HEK293 (cell line): ENCODE data around the gene COA8.
A peak's percentile ranks its signal among the peaks of the same experiment; 100 is the strongest.

ENCODE experiments used
- CTCF ChIA-PET: fragments of 350-600 bp; formaldehyde crosslinking; extraction: SDS; loops from one replicate; lab custom pipeline; 2021; ENCODE audit warnings: antibody characterized with exemption; lab: Yijun Ruan, JAX
- POLR2A ChIA-PET: fragments of 300-600 bp; formaldehyde crosslinking; extraction: SDS; loops from one replicate; lab custom pipeline; 2020; ENCODE audit warnings: antibody characterized with exemption, inconsistent platforms; lab: Yijun Ruan, JAX
- H3K27ac ChIP-seq: fragments of 200-500 bp; sonication (Bioruptor generic); 2 replicates; pipeline ENCODE4 v1.5.1; 2014; ENCODE audit warnings: low read depth, low read length, control low read depth, inconsistent platforms; ENCODE audit errors: extremely low read depth
- H3K36me3 ChIP-seq, 2 experiments: fragments of 200-500 bp in 1 of 2; sonication (Bioruptor generic) in 1 of 2; 1 replicate in 1 of 2; 2 replicates in 1 of 2; pipeline ENCODE4 v1.5.1; 2014 to 2017; ENCODE audit warnings: inconsistent platforms in 2 of 2, low read length in 2 of 2; ENCODE audit not compliant: control insufficient read depth in 2 of 2, insufficient read depth in 1 of 2
- H3K4me1 ChIP-seq: fragments of 200-500 bp; sonication (Bioruptor generic); 2 replicates; pipeline ENCODE4 v1.5.1; 2014; ENCODE audit warnings: mild to moderate bottlenecking, low read length, inconsistent platforms; ENCODE audit not compliant: control insufficient read depth, insufficient read depth
- H3K4me3 ChIP-seq: 2 replicates; pipeline ENCODE4 v1.5.1; 2011; ENCODE audit warnings: low read depth, mild to moderate bottlenecking, control low read depth, low read length, moderate library complexity
- H3K9me3 ChIP-seq: fragments of 200-500 bp; sonication (Bioruptor generic); 2 replicates; pipeline ENCODE4 v1.5.1; 2014; ENCODE audit warnings: low read depth, low read length, inconsistent platforms; ENCODE audit not compliant: control insufficient read depth, insufficient read depth
- AEBP2 ChIP-seq: fragments of 450-650 bp; formaldehyde crosslinking; IDR thresholded peaks from 2 replicates; pipeline ENCODE4 v1.5.1; 2016; ENCODE audit warnings: missing biosample characterization, missing genetic modification characterization, borderline replicate concordance
- BCL11B ChIP-seq: fragments of 450-650 bp; formaldehyde crosslinking; IDR thresholded peaks from 2 replicates; pipeline ENCODE4 v1.5.1; 2016; ENCODE audit warnings: low read depth, missing biosample characterization, missing genetic modification characterization
- HOXD13 ChIP-seq: sonication (generic); formaldehyde crosslinking; IDR thresholded peaks from 2 replicates; pipeline ENCODE4 v1.8.0; 2022; ENCODE audit warnings: missing genetic modification reagents, borderline replicate concordance
- KLF1 ChIP-seq: fragments of 450-650 bp; formaldehyde crosslinking; IDR thresholded peaks from 2 replicates; pipeline ENCODE4 v1.5.1; 2016; ENCODE audit warnings: missing biosample characterization, missing genetic modification characterization
- KLF7 ChIP-seq: fragments of 450-650 bp; formaldehyde crosslinking; IDR thresholded peaks from 2 replicates; pipeline ENCODE4 v1.5.1; 2016; ENCODE audit warnings: missing biosample characterization, missing genetic modification characterization, borderline replicate concordance
- MEIS1 ChIP-seq: sonication (generic); formaldehyde crosslinking; IDR thresholded peaks from 2 replicates; pipeline ENCODE4 v1.8.1; 2022; ENCODE audit warnings: missing genetic modification reagents, mild to moderate bottlenecking, borderline replicate concordance
- OSR2 ChIP-seq: fragments of 450-650 bp; formaldehyde crosslinking; IDR thresholded peaks from 2 replicates; pipeline ENCODE4 v1.5.1; 2016; ENCODE audit warnings: missing biosample characterization, missing genetic modification characterization
- YY1 ChIP-seq: fragments of 450-650 bp; formaldehyde crosslinking; IDR thresholded peaks from 2 replicates; pipeline ENCODE4 v1.5.1; 2018; ENCODE audit warnings: missing biosample characterization, missing genetic modification characterization
- ZBTB8A ChIP-seq: fragments of 450-650 bp; formaldehyde crosslinking; IDR thresholded peaks from 2 replicates; pipeline ENCODE4 v1.5.1; 2016; ENCODE audit warnings: missing biosample characterization, missing genetic modification characterization
- ZEB2 ChIP-seq: fragments of 450-650 bp; formaldehyde crosslinking; IDR thresholded peaks from 2 replicates; pipeline ENCODE4 v1.5.1; 2016; ENCODE audit warnings: missing biosample characterization, missing genetic modification characterization
- ZFP37 ChIP-seq: fragments of 450-650 bp; formaldehyde crosslinking; IDR thresholded peaks from 2 replicates; pipeline ENCODE4 v1.5.1; 2016; ENCODE audit warnings: missing biosample characterization, missing genetic modification characterization
- ZIC2 ChIP-seq: fragments of 450-650 bp; formaldehyde crosslinking; IDR thresholded peaks from 2 replicates; pipeline ENCODE4 v1.5.1; 2016; ENCODE audit warnings: missing biosample characterization, missing genetic modification characterization
- ZNF112 ChIP-seq: fragments of 450-650 bp; formaldehyde crosslinking; IDR thresholded peaks from 2 replicates; pipeline ENCODE4 v1.5.0; 2017; ENCODE audit warnings: missing biosample characterization, missing genetic modification characterization
- ZNF121 ChIP-seq: fragments of 450-650 bp; formaldehyde crosslinking; IDR thresholded peaks from 2 replicates; pipeline ENCODE4 v1.5.1; 2016; ENCODE audit warnings: missing biosample characterization, missing genetic modification characterization
- ZNF138 ChIP-seq: fragments of 450-650 bp; formaldehyde crosslinking; IDR thresholded peaks from 2 replicates; pipeline ENCODE4 v1.5.1; 2016; ENCODE audit warnings: missing biosample characterization, missing genetic modification characterization, borderline replicate concordance
- ZNF140 ChIP-seq: fragments of 450-650 bp; formaldehyde crosslinking; IDR thresholded peaks from 2 replicates; pipeline ENCODE4 v1.5.1; 2016; ENCODE audit warnings: missing biosample characterization, missing genetic modification characterization
- ZNF155 ChIP-seq: fragments of 450-650 bp; formaldehyde crosslinking; IDR thresholded peaks from 2 replicates; pipeline ENCODE4 v1.5.1; 2016; ENCODE audit warnings: missing biosample characterization, missing genetic modification characterization
- ZNF169 ChIP-seq: fragments of 450-650 bp; formaldehyde crosslinking; IDR thresholded peaks from 2 replicates; pipeline ENCODE4 v1.5.1; 2016; ENCODE audit warnings: missing biosample characterization, missing genetic modification characterization
- ZNF211 ChIP-seq: fragments of 450-650 bp; formaldehyde crosslinking; IDR thresholded peaks from 2 replicates; pipeline ENCODE4 v1.5.1; 2016; ENCODE audit warnings: low read depth, missing biosample characterization, missing genetic modification characterization
- ZNF23 ChIP-seq: fragments of 450-650 bp; formaldehyde crosslinking; IDR thresholded peaks from 2 replicates; pipeline ENCODE4 v1.5.1; 2016; ENCODE audit warnings: missing biosample characterization, missing genetic modification characterization, borderline replicate concordance
- ZNF239 ChIP-seq: fragments of 450-650 bp; formaldehyde crosslinking; IDR thresholded peaks from 2 replicates; pipeline ENCODE4 v1.5.1; 2016; ENCODE audit warnings: missing biosample characterization, missing genetic modification characterization
- ZNF37A ChIP-seq: fragments of 450-650 bp; IDR thresholded peaks from 2 replicates; pipeline ENCODE4 v1.5.1; 2018; ENCODE audit warnings: missing biosample characterization, missing genetic modification characterization
- ZNF398 ChIP-seq: fragments of 450-650 bp; formaldehyde crosslinking; IDR thresholded peaks from 2 replicates; pipeline ENCODE4 v1.5.1; 2017; ENCODE audit warnings: missing biosample characterization, missing genetic modification characterization
- ZNF404 ChIP-seq: fragments of 450-650 bp; formaldehyde crosslinking; IDR thresholded peaks from 2 replicates; pipeline ENCODE4 v1.5.1; 2017; ENCODE audit warnings: missing biosample characterization, missing genetic modification characterization
- ZNF530 ChIP-seq: fragments of 450-650 bp; formaldehyde crosslinking; IDR thresholded peaks from 2 replicates; pipeline ENCODE4 v1.5.1; 2016; ENCODE audit warnings: low read depth, missing biosample characterization, missing genetic modification characterization
- ZNF580 ChIP-seq: fragments of 450-650 bp; formaldehyde crosslinking; IDR thresholded peaks from 2 replicates; pipeline ENCODE4 v1.5.1; 2016; ENCODE audit warnings: missing biosample characterization, missing genetic modification characterization
- ZNF600 ChIP-seq: fragments of 450-650 bp; formaldehyde crosslinking; IDR thresholded peaks from 2 replicates; pipeline ENCODE4 v1.5.1; 2016; ENCODE audit warnings: missing biosample characterization, missing genetic modification characterization
- ZNF645 ChIP-seq: fragments of 450-650 bp; formaldehyde crosslinking; IDR thresholded peaks from 2 replicates; pipeline ENCODE4; 2016; ENCODE audit warnings: missing biosample characterization, missing genetic modification characterization
- ZNF658 ChIP-seq: fragments of 450-650 bp; formaldehyde crosslinking; IDR thresholded peaks from 2 replicates; pipeline ENCODE4; 2016; ENCODE audit warnings: missing biosample characterization, missing genetic modification characterization
- ZSCAN16 ChIP-seq: fragments of 450-650 bp; formaldehyde crosslinking; IDR thresholded peaks from 2 replicates; pipeline ENCODE4 v1.5.1; 2016; ENCODE audit warnings: missing biosample characterization, missing genetic modification characterization

Gene COA8

GRCh38 chr14:103520657-103521437, 41.9 kb upstream of the COA8 start (continued):
- TF ChIP-seq ZNF645 (no peak; the same call in none of the 2 replicates), ZNF112 (tag by site-specific recombination) (no peak), ZSCAN16 (0 out of 2 replicates have a peak, but pooled peaks have one; percentile 18), ZNF404 (tag by site-specific recombination) (no peak), KLF7 (tag by site-specific recombination) (peak; percentile 91), AEBP2 (tag by site-specific recombination) (no peak), ZNF37A (no peak), ZNF580 (tag by site-specific recombination) (peak; percentile 62; the same call in 1 of the 2 replicates), ZNF530 (tag by site-specific recombination) (no peak), HOXD13 (no peak), ZFP37 (tag by site-specific recombination) (0 out of 2 replicates have a peak, but pooled peaks have one; percentile 85), ZNF211 (no peak), BCL11B (tag by site-specific recombination) (peak; percentile 93), ZBTB8A (tag by site-specific recombination) (peak; percentile 99), ZNF121 (peak; percentile 13; the same call in 1 of the 2 replicates), MEIS1 (CRISPR knock-in tag) (no peak), ZNF239 (tag by site-specific recombination) (peak; percentile 72), ZNF398 (peak; percentile 100)
- TF ChIP-seq, all 188 proteins: peak for 90

- H3K36me3 ChIP-seq = peaks cover 0 to 33% of the 10 kb centered on the region in 2 experiments; a peak in 1 of 3 replicates
- TF ChIP-seq ZNF138 (tag by site-specific recombination) (no peak), ZEB2 (tag by site-specific recombination) (no peak), ZNF600 (no peak), ZNF169 (no peak), ZNF658 (tag by site-specific recombination) (no peak), ZNF140 (tag by site-specific recombination) (no peak), ZNF155 (tag by site-specific recombination) (no peak), ZNF37A (no peak), ZNF23 (tag by site-specific recombination) (no peak), ZIC2 (tag by site-specific recombination) (no peak), OSR2 (tag by site-specific recombination) (no peak), ZNF580 (tag by site-specific recombination) (no peak), YY1 (no peak), KLF1 (no peak; the same call in none of the 2 replicates)
- ChIA-PET POLR2A (interaction anchor here (1.0 to 3.3 kb wide), 12 partner anchors 8 to 194 kb away, joined by 3 to 19 read pairs (median 6); partner anchors contain the start of genes BAG5, TRMT61A, XRCC3 and ZFYVE21), CTCF (interaction anchor here (0.7 to 1.5 kb wide), 4 partner anchors 8 to 25 kb away, joined by 3 to 10 read pairs (median 4); no protein-coding TSS in a partner anchor)
- H3K4me1 ChIP-seq = peaks cover 22% of the 10 kb centered on the region
- H3K9me3 ChIP-seq = no peaks in the 10 kb centered on the region
- peak overlapping the region; percentile 99 for H3K27ac ChIP-seq
- H3K4me3 ChIP-seq = peak overlapping the region; percentile 82
These were observed 41.3 kb upstream of the COA8 start for GRCh38 chr14:103521438-103521950.
